Liver (tissue), 9 donors: ENCODE data around the gene LEMD1. TPM values are rescaled to one million over a fixed set of nuclear protein-coding genes. Genes with fewer than 3 reads are reported as not detected.

ENCODE experiments used
- DNase-seq: peaks from one replicate; pipeline ENCODE4 v3.0.0-alpha.2; 2017; ENCODE audit warnings: low spot score
- H3K27ac ChIP-seq, 2 donors: one replicate each; pipeline ENCODE4 v1.7.0; 2013; ENCODE audit warnings: inconsistent platforms in 2 of 2, low read length in 2 of 2, control low read depth in 1 of 2, low read depth in 1 of 2, mild to moderate bottlenecking in 1 of 2
- H3K27me3 ChIP-seq, 4 donors: one replicate each; pipeline versions ENCODE4 v1.6.1 to v1.7.0; 2013; ENCODE audit warnings: low read length in 3 of 4, inconsistent platforms in 1 of 4, mild to moderate bottlenecking in 1 of 4, moderate library complexity in 1 of 4; ENCODE audit not compliant: control insufficient read depth in 4 of 4, insufficient read depth in 4 of 4
- H3K36me3 ChIP-seq, 4 donors: one replicate each; pipeline versions ENCODE4 v1.6.1 to v1.7.0; 2013; ENCODE audit warnings: low read length in 3 of 4, mild to moderate bottlenecking in 3 of 4, low read depth in 1 of 4, moderate library complexity in 1 of 4; ENCODE audit not compliant: control insufficient read depth in 4 of 4, insufficient read depth in 3 of 4
- H3K4me1 ChIP-seq, 4 donors: one replicate each; pipeline versions ENCODE4 v1.6.1 to v1.7.0; 2013; ENCODE audit warnings: low read length in 3 of 4, mild to moderate bottlenecking in 3 of 4, moderate library complexity in 1 of 4; ENCODE audit not compliant: control insufficient read depth in 4 of 4, insufficient read depth in 4 of 4
- H3K4me3 ChIP-seq, 3 donors: one replicate each; pipeline versions ENCODE4 v1.6.1 to v1.7.0; 2013; ENCODE audit warnings: low read length in 3 of 3, control low read depth in 1 of 3, low read depth in 1 of 3, mild to moderate bottlenecking in 1 of 3
- H3K9ac ChIP-seq, 2 donors: one replicate each; pipeline ENCODE4 v1.7.0; 2013; ENCODE audit warnings: low read length in 2 of 2, mild to moderate bottlenecking in 2 of 2, moderate library complexity in 2 of 2, control low read depth in 1 of 2, low read depth in 1 of 2
- H3K9me3 ChIP-seq, 4 donors: one replicate each; pipeline versions ENCODE4 v1.6.1 to v1.7.0; 2013; ENCODE audit warnings: low read length in 3 of 4; ENCODE audit not compliant: control insufficient read depth in 4 of 4
- FOXA1 ChIP-seq: IDR thresholded peaks from 2 replicates; pipeline ENCODE4 v1.6.1; 2016; ENCODE audit warnings: antibody characterized with exemption
- FOXA2 ChIP-seq: IDR thresholded peaks from 2 replicates; pipeline ENCODE4 v1.6.1; 2016; ENCODE audit warnings: antibody characterized with exemption
- HNF4A ChIP-seq, 2 donors: conservative IDR thresholded peaks; 2 replicates each; pipeline ENCODE4 v1.6.1; 2016; ENCODE audit warnings: antibody characterized with exemption in 2 of 2, mild to moderate bottlenecking in 2 of 2
- HNF4G ChIP-seq: IDR thresholded peaks from 2 replicates; pipeline ENCODE4 v1.6.1; 2016; ENCODE audit warnings: antibody characterized with exemption
- MAX ChIP-seq: IDR thresholded peaks from 2 replicates; pipeline ENCODE4 v1.6.1; 2016; ENCODE audit warnings: antibody characterized with exemption
- NR2F2 ChIP-seq: IDR thresholded peaks from 2 replicates; pipeline ENCODE4 v1.6.1; 2016; ENCODE audit warnings: antibody characterized with exemption
- RAD21 ChIP-seq, 2 donors: IDR thresholded peaks; 2 replicates each; pipeline ENCODE4 v1.6.1; 2016; ENCODE audit warnings: antibody characterized with exemption in 2 of 2, mild to moderate bottlenecking in 2 of 2
- RXRA ChIP-seq, 2 donors: IDR thresholded peaks; 2 replicates each; pipeline ENCODE4 v1.6.1; 2017 to 2018; ENCODE audit warnings: antibody characterized with exemption in 2 of 2, mild to moderate bottlenecking in 1 of 2
- SP1 ChIP-seq: IDR thresholded peaks from 2 replicates; pipeline ENCODE4 v1.6.1; 2018; ENCODE audit warnings: antibody characterized with exemption, mild to moderate bottlenecking
- TAF1 ChIP-seq: conservative IDR thresholded peaks from 2 replicates; pipeline ENCODE4 v1.6.1; 2016; ENCODE audit warnings: antibody characterized with exemption, mild to moderate bottlenecking
- YY1 ChIP-seq: IDR thresholded peaks from 2 replicates; pipeline ENCODE4 v1.6.1; 2016; ENCODE audit warnings: antibody characterized with exemption, mild to moderate bottlenecking
- ZBTB33 ChIP-seq: IDR thresholded peaks from 2 replicates; pipeline ENCODE4 v1.6.1; 2016; ENCODE audit warnings: antibody characterized with exemption
- WGBS: extraction: QIAGEN DNeasy Blood & Tissue Kit; methylation state at CpG from one replicate; pipeline ENCODE4 v1.1.7; 2013; 5-methylcytosine and 5-hydroxymethylcytosine counted together
- polyA plus RNA-seq, 2 donors: library from polyadenylated mRNA; stranded (reverse) in 1 of 2; unstranded in 1 of 2; fragments of 200-250 nt in 1 of 2; fragments of >200 nt in 1 of 2; fragmentation: Nextera tagmentation in 1 of 2; extraction: Ambion mirVana in 1 of 2; gene quantifications; one replicate each; pipeline versions ENCODE4 v1.2.1 to v1.2.3, GENCODE V29; 2013 to 2015
- total RNA-seq, 2 donors: library from RNA; depleted of rRNA; stranded (reverse); fragments of >200 nt; gene quantifications; one replicate each; pipeline ENCODE4 v1.2.3, GENCODE V29; 2014
- TF ChIP-seq, protein P1 (sequence below): fragments of 150-350 bp; IDR thresholded peaks from 2 replicates; pipeline ENCODE4 v1.5.1; 2017; ENCODE audit warnings: improper control_type of control experiment, low read depth, low read length; ENCODE audit not compliant: missing input control
- donor health status: healthy.
- donor health status: healthy.
- donor health status: healthy.
- donor health status: healthy.
- donor health status: healthy.

Gene LEMD1
- total and polyA plus RNA-seq, 4 donors = not detected

DNA sequence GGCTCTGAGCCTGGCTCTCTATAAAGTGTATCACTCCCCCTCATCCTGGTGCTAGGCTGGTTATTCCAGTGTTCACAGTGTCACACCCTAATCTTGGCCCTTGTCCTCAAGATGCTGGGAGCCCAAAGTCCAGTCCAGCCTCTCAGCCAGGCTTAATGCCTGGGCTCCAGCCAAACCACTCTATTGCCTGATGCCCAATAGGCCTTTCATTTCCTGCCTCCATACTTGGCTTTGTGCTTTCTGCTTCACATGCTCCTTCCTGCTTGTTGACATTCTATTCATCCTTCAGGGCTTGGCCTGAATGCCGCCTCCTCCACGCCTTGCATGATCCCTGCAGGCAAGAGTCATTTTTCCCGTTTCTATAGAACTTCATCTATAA lies 66.8 kb downstream of the LEMD1 start:
- WGBS = 78% methylated on average over 3 of the region's 3 CpGs

DNA sequence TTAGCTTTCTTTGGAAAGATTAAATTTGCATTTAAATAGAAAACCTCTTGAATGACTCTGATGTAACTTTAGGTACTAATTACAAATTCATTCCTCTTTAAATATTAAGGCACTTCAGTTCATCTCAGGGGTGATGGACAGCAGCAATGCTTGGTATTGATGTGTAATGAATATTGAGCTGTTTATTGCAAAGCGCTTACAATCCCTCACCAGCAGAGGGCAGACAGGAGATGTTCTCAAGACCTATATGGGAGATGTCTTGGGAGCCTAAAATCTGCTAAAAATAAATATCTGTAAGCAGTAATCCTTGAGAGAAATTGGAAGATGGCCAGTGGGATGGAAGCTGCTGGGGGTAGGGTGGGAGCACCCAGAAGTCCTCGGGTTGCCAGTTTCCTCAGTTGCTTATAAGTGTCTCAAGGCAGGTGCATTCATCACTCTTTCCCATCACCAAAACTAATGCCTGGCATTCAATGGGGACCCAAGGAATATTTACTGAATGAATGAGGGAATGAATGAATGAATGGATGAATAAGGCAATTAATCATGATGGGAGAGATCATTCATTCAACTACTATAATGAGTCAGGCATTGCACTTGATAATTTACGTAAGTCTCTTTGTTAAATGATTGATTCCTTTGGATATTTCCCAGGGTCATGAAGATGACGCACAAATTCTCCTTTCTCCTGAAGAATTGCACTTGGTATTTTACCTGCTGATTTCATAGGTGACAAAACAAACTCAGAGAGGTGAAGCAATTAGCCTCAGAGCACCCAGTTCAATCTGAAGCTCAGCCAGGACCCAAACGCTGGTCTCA lies 67.4 kb downstream of the LEMD1 start:
- Histone ChIP-seq H3K9ac (no peak overlapping the region), H3K4me1 (no peaks in the 10 kb centered on the region), H3K4me3 (no peak overlapping the region), H3K36me3 (no peaks in the 10 kb centered on the region), H3K27ac (no peak overlapping the region), H3K9me3 (no peaks in the 10 kb centered on the region), H3K27me3 (peaks cover 0 to 13% (median 2%) of the 10 kb centered on the region in 4 donors)
- WGBS = 29% methylated on average over 5 of the region's 5 CpGs
- DNase-seq = peak; percentile 52
- TF ChIP-seq ZBTB33 = no peak
- TF ChIP-seq RAD21 (IDR thresholded peaks at IDR 0.05) = peak; percentile 76 to 79
- no peak for TF ChIP-seq TAF1
- TF ChIP-seq, protein P1, sequence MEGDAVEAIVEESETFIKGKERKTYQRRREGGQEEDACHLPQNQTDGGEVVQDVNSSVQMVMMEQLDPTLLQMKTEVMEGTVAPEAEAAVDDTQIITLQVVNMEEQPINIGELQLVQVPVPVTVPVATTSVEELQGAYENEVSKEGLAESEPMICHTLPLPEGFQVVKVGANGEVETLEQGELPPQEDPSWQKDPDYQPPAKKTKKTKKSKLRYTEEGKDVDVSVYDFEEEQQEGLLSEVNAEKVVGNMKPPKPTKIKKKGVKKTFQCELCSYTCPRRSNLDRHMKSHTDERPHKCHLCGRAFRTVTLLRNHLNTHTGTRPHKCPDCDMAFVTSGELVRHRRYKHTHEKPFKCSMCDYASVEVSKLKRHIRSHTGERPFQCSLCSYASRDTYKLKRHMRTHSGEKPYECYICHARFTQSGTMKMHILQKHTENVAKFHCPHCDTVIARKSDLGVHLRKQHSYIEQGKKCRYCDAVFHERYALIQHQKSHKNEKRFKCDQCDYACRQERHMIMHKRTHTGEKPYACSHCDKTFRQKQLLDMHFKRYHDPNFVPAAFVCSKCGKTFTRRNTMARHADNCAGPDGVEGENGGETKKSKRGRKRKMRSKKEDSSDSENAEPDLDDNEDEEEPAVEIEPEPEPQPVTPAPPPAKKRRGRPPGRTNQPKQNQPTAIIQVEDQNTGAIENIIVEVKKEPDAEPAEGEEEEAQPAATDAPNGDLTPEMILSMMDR = peak; percentile 80
- TF ChIP-seq FOXA2 = no peak

More for the DNA sequence above, 66.8 kb downstream of the LEMD1 start:
- Histone ChIP-seq H3K9ac (no peak overlapping the region), H3K27ac (no peak overlapping the region), H3K4me3 (no peak overlapping the region), H3K36me3 (no peaks in the 10 kb centered on the region), H3K9me3 (no peaks in the 10 kb centered on the region), H3K27me3 (peaks cover 0 to 13% (median 2%) of the 10 kb centered on the region in 4 donors), H3K4me1 (no peaks in the 10 kb centered on the region)
- TF ChIP-seq ZBTB33 (no peak), RAD21 (IDR thresholded peaks at IDR 0.05) (no peak), NR2F2 (no peak), HNF4A (conservative IDR thresholded peaks at IDR 0.05) (no peak), RXRA (IDR thresholded peaks at IDR 0.05) (no peak), FOXA1 (no peak), SP1 (no peak), HNF4G (no peak), MAX (no peak), YY1 (no peak)
- DNase-seq = no peak
